Hepatocyte (in vitro differentiated cells): ENCODE data around the gene MAP3K20. TPM values are rescaled to one million over a fixed set of nuclear protein-coding genes. Genes with fewer than 3 reads are reported as not detected.

Experiments
- DNase-seq: peaks from one replicate; pipeline ENCODE4 v3.0.0-alpha.2; 2016; ENCODE audit warnings: low spot score
- H2AFZ ChIP-seq: fragments of 200-600 bp; sonication (generic); 2 replicates; pipeline ENCODE4 v1.6.0; 2016; ENCODE audit warnings: antibody characterized with exemption, mild to moderate bottlenecking
- H3K27ac ChIP-seq: fragments of 200-600 bp; sonication (generic); 2 replicates; pipeline ENCODE4 v1.5.1; 2016; ENCODE audit warnings: mild to moderate bottlenecking
- H3K27me3 ChIP-seq: fragments of 200-600 bp; sonication (generic); 2 replicates; pipeline ENCODE4 v1.6.1; 2016
- H3K36me3 ChIP-seq: fragments of 200-600 bp; sonication (generic); replicated peaks from 2 replicates; pipeline ENCODE4 v1.5.1; 2016; ENCODE audit warnings: low read depth; ENCODE audit not compliant: insufficient read depth
- H3K4me1 ChIP-seq: fragments of 200-600 bp; sonication (generic); 2 replicates; pipeline ENCODE4 v1.5.1; 2016; ENCODE audit warnings: mild to moderate bottlenecking, moderate library complexity; ENCODE audit not compliant: insufficient read depth
- H3K4me2 ChIP-seq: fragments of 200-600 bp; sonication (generic); 2 replicates; pipeline ENCODE4 v1.6.0; 2016
- H3K4me3 ChIP-seq: fragments of 200-600 bp; sonication (generic); 2 replicates; pipeline ENCODE4 v1.5.1; 2016; ENCODE audit warnings: mild to moderate bottlenecking
- H3K79me2 ChIP-seq: fragments of 200-600 bp; sonication (generic); 2 replicates; pipeline ENCODE4 v1.6.0; 2017; ENCODE audit warnings: mild to moderate bottlenecking
- H3K9me2 ChIP-seq: fragments of 200-600 bp; sonication (generic); replicated peaks from 2 replicates; pipeline ENCODE4 v1.6.0; 2017; ENCODE audit warnings: mild to moderate bottlenecking; ENCODE audit not compliant: insufficient read depth
- H3K9me3 ChIP-seq: fragments of 200-600 bp; sonication (generic); 2 replicates; pipeline ENCODE4 v1.5.1; 2016; ENCODE audit warnings: low read depth, mild to moderate bottlenecking
- H4K20me1 ChIP-seq: fragments of 200-600 bp; sonication (generic); 2 replicates; pipeline ENCODE4 v1.6.0; 2016; ENCODE audit warnings: mild to moderate bottlenecking; ENCODE audit not compliant: insufficient read depth, poor library complexity, severe bottlenecking
- EZH2 ChIP-seq: fragments of 200-600 bp; sonication (generic); IDR thresholded peaks from 2 replicates; pipeline ENCODE4 v1.6.1; 2016; ENCODE audit warnings: antibody characterized with exemption, mild to moderate bottlenecking, borderline replicate concordance
- EZH2phosphoT487 ChIP-seq: fragments of 200-600 bp; sonication (generic); IDR thresholded peaks from one replicate; pipeline ENCODE4 v1.6.1; 2018; ENCODE audit warnings: antibody characterized with exemption, mild to moderate bottlenecking, low read depth, moderate library complexity; ENCODE audit not compliant: unreplicated experiment, severe bottlenecking
- WGBS: methylation state at CpG from one replicate; pipeline ENCODE4 v1.1.6; 2016; ENCODE audit warnings: low lambda C conversion rate; ENCODE audit errors: missing lambda C conversion rate; 5-methylcytosine and 5-hydroxymethylcytosine counted together
- polyA plus RNA-seq: library from polyadenylated mRNA; unstranded; fragments of >200 nt; fragmentation: Nextera tagmentation; extraction: Ambion mirVana; gene quantifications from 2 replicates; pipeline ENCODE4 v1.2.1, GENCODE V29; 2016
- total RNA-seq: library from RNA; depleted of rRNA; stranded (reverse); fragments of >200 nt; gene quantifications from 2 replicates; pipeline ENCODE4 v1.2.3, GENCODE V29; 2014
- TF ChIP-seq, protein P1 (sequence below): fragments of 200-600 bp; sonication (generic); IDR thresholded peaks from 2 replicates; pipeline ENCODE4 v1.5.1; 2016; ENCODE audit warnings: antibody characterized with exemption, mild to moderate bottlenecking; ENCODE audit not compliant: poor library complexity

Gene MAP3K20
- total and polyA plus RNA-seq, 2 experiments from 2014 or later = 16.5 to 23.3 TPM

DNA sequence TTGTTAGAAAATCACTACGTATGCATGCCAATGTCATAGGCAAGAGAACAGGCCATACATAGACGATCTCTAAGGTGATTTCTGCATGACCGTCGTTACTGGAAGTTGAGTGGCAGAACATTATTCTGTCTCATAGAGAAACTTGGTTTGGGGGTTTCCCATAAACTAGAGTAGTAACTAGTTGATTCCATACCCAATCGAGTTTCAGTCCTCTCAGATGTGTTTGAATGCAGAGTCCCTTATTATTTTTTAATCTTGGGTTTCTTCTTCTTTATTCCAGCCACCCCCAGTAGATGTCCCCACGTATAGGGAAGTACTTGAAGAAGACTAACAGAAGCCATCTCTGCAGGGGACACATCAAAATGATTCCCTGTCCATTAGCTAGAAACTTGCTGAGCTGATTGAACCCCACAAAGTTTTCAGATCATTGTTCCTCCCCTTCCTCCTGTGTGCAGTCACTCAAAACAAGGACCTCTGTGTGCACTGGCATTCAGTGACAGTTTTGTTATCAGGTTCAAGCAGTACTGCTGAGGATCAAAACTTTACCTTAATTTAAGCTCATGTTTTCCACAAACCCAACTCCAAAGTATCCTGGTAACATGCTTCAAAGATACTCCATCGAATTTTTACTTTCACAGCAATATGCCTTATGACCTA lies 210.6 kb downstream of the MAP3K20 start:
- no peaks in the 10 kb centered on the region for H3K36me3 ChIP-seq
- H3K27ac ChIP-seq = no peak overlapping the region
- no peak for DNase-seq
- WGBS = 66% methylated on average over 7 of the region's 7 CpGs
- H3K9me3 ChIP-seq = no peaks in the 10 kb centered on the region
- no peaks in the 10 kb centered on the region for H3K4me1 ChIP-seq
- TF ChIP-seq, protein P1, sequence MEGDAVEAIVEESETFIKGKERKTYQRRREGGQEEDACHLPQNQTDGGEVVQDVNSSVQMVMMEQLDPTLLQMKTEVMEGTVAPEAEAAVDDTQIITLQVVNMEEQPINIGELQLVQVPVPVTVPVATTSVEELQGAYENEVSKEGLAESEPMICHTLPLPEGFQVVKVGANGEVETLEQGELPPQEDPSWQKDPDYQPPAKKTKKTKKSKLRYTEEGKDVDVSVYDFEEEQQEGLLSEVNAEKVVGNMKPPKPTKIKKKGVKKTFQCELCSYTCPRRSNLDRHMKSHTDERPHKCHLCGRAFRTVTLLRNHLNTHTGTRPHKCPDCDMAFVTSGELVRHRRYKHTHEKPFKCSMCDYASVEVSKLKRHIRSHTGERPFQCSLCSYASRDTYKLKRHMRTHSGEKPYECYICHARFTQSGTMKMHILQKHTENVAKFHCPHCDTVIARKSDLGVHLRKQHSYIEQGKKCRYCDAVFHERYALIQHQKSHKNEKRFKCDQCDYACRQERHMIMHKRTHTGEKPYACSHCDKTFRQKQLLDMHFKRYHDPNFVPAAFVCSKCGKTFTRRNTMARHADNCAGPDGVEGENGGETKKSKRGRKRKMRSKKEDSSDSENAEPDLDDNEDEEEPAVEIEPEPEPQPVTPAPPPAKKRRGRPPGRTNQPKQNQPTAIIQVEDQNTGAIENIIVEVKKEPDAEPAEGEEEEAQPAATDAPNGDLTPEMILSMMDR = no peak
- H3K4me2 ChIP-seq = no peak overlapping the region
- H3K9me2 ChIP-seq = no peaks in the 10 kb centered on the region
- no peaks in the 10 kb centered on the region for H3K27me3 ChIP-seq
- H2AFZ ChIP-seq = no peak overlapping the region
- no peaks in the 10 kb centered on the region for H4K20me1 ChIP-seq
- no peaks in the 10 kb centered on the region for H3K79me2 ChIP-seq
- H3K4me3 ChIP-seq = no peak overlapping the region

DNA sequence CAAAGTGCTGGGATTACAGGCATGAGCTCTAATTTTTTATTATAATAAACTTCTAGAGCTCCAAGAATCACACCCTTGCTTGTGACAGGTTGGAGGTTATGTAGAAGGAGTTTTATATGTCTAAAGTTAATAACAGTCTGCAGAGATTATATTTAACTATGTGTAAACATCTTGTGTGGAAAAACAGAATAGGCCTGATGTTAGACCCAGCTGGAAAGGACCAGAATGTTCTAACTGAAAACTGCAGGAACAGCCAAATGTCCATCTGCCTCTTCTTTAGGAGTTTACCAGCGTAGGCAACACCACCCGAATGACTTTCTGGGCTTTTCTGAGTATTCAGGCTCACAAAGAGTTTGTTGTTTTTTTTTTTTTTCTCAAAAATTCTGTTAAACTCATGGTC lies 211.9 kb downstream of the MAP3K20 start:
- Histone ChIP-seq H3K9me3 (no peaks in the 10 kb centered on the region), H4K20me1 (no peaks in the 10 kb centered on the region), H3K4me3 (no peak overlapping the region), H3K27me3 (no peaks in the 10 kb centered on the region), H3K27ac (no peak overlapping the region), H3K4me1 (no peaks in the 10 kb centered on the region), H3K9me2 (no peaks in the 10 kb centered on the region), H3K36me3 (no peaks in the 10 kb centered on the region), H3K79me2 (no peaks in the 10 kb centered on the region), H2AFZ (no peak overlapping the region), H3K4me2 (no peak overlapping the region)
- TF ChIP-seq EZH2 (no peak), EZH2phosphoT487 (no peak)
- TF ChIP-seq, protein P1 = no peak
- WGBS = 95% methylated on average over 2 of the region's 2 CpGs
- DNase-seq = no peak

DNA sequence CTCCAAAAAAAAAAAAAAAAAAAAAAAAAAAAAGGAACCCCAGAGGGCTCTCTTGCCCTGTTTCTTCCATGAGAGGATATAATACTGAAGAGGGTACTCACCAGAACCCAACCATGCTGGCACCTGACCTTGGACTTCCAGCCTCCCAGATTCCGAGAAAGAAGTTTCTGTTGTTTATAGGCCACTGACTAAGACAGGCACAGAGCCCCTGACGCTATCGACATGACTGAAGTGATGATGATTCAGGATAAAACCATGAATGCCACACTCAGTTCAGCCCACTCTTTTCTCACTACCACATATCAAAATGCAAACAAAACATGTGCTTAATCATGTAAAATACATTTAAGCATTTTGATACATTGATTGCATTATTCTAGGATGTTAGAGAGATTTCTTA lies 212.9 kb downstream of the MAP3K20 start:
- H3K9me2 ChIP-seq = no peaks in the 10 kb centered on the region
- no peaks in the 10 kb centered on the region for H3K27me3 ChIP-seq
- H3K9me3 ChIP-seq = no peaks in the 10 kb centered on the region
- no peaks in the 10 kb centered on the region for H3K79me2 ChIP-seq
- WGBS = 89% methylated on average over 3 of the region's 3 CpGs
- no peaks in the 10 kb centered on the region for H3K36me3 ChIP-seq
- no peaks in the 10 kb centered on the region for H3K4me1 ChIP-seq
- H4K20me1 ChIP-seq = no peaks in the 10 kb centered on the region
- no peak overlapping the region for H3K4me3 ChIP-seq
- no peak overlapping the region for H3K4me2 ChIP-seq
- no peak for DNase-seq
- no peak overlapping the region for H2AFZ ChIP-seq
- TF ChIP-seq, protein P1 = no peak
- TF ChIP-seq EZH2phosphoT487 (no peak), EZH2 (no peak)
- H3K27ac ChIP-seq = no peak overlapping the region

DNA sequence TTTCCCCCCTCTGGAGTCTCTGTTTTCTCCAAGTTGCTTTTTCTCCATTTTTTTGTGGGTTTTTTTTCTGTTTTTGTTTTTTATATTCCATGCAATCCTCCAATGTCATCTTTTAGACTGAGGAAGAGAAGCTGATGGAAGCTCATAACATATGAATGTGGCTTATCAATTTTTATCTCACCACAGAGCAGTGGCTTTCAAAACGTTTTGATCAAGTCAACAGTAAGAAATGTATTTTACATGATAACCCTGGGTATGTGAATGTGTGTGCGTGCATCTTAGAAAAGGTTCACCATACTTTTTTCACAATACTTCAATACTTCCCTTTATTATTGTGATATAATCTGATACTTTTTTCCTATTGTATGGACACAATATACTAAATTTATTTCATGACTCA lies 214.4 kb downstream of the MAP3K20 start:
- H3K36me3 ChIP-seq = no peaks in the 10 kb centered on the region
- H3K4me1 ChIP-seq = no peaks in the 10 kb centered on the region
- H4K20me1 ChIP-seq = no peaks in the 10 kb centered on the region
- H3K9me3 ChIP-seq = no peaks in the 10 kb centered on the region
- H3K79me2 ChIP-seq = no peaks in the 10 kb centered on the region
- H3K9me2 ChIP-seq = no peaks in the 10 kb centered on the region
- TF ChIP-seq EZH2 (no peak), EZH2phosphoT487 (no peak)
- TF ChIP-seq, protein P1 = no peak
- no peak overlapping the region for H2AFZ ChIP-seq
- no peak overlapping the region for H3K27ac ChIP-seq
- 66% methylated on average over 2 of the region's 2 CpGs for WGBS
- no peaks in the 10 kb centered on the region for H3K27me3 ChIP-seq
- no peak overlapping the region for H3K4me3 ChIP-seq
- no peak overlapping the region for H3K4me2 ChIP-seq
- DNase-seq = no peak
